ENCODE measurements around the gene PSMC6. TPM values are rescaled to one million over a fixed set of nuclear protein-coding genes. Genes with fewer than 3 reads are reported as not detected.

The PSMC6 gene
- total and polyA plus RNA-seq, 2 of the 13 experiments (the other 11 are each of a cell fraction or from before 2014, with no cell fraction given), result 90.0 to 210 TPM

GRCh38 chr14:52700701-52701172 lies 6.3 kb upstream of the PSMC6 start (continued):
- TF ChIP-seq, protein P1, sequence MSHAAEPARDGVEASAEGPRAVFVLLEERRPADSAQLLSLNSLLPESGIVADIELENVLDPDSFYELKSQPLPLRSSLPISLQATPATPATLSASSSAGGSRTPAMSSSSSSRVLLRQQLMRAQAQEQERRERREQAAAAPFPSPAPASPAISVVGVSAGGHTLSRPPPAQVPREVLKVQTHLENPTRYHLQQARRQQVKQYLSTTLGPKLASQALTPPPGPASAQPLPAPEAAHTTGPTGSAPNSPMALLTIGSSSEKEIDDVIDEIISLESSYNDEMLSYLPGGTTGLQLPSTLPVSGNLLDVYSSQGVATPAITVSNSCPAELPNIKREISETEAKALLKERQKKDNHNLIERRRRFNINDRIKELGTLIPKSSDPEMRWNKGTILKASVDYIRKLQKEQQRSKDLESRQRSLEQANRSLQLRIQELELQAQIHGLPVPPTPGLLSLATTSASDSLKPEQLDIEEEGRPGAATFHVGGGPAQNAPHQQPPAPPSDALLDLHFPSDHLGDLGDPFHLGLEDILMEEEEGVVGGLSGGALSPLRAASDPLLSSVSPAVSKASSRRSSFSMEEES (CRISPR knock-in tag; IDR thresholded peaks at IDR 0.05), result no peak
- TF ChIP-seq NFIC (IDR thresholded peaks at IDR 0.05; ENCODE audit: low read length), result peak; percentile 70
- TF ChIP-seq HDAC2 (CRISPR knock-in tag; IDR thresholded peaks at IDR 0.05), result peak; percentile 49; the same call in 1 of the 2 replicates
- TF ChIP-seq ASH2L (IDR thresholded peaks at IDR 0.05; ENCODE audit: insufficient read length, low read depth, low read length), result peak; percentile 79
- no peak for TF ChIP-seq ARNTL (CRISPR knock-in tag; IDR thresholded peaks at IDR 0.05)
- no peak for TF ChIP-seq ZNF546 (CRISPR knock-in tag; conservative IDR thresholded peaks at IDR 0.05)
- peak; percentile 21; the same call in 1 of the 2 replicates for TF ChIP-seq SOX5 (CRISPR knock-in tag; IDR thresholded peaks at IDR 0.05; ENCODE audit: borderline replicate concordance)
- TF ChIP-seq SETDB1 (CRISPR knock-in tag; IDR thresholded peaks at IDR 0.05; ENCODE audit: borderline replicate concordance), result no peak
- TF ChIP-seq ZNF230 (CRISPR knock-in tag; IDR thresholded peaks at IDR 0.05), result no peak
- TF ChIP-seq NCOA2 (CRISPR knock-in tag; IDR thresholded peaks at IDR 0.05), result peak; percentile 35; the same call in 1 of the 2 replicates
- TF ChIP-seq THAP11 (CRISPR knock-in tag; IDR thresholded peaks at IDR 0.05), result no peak
- peak; percentile 70; the same call in 1 of the 2 replicates for TF ChIP-seq EHMT2 (IDR thresholded peaks at IDR 0.05; ENCODE audit: borderline replicate concordance, low read depth, low read length)
- peak; percentile 53 for TF ChIP-seq CREM (IDR thresholded peaks at IDR 0.05)
- no peak for TF ChIP-seq CREM (CRISPR knock-in tag; IDR thresholded peaks at IDR 0.05)
- peak; percentile 17; the same call in 1 of the 2 replicates for TF ChIP-seq ZSCAN9 (CRISPR knock-in tag; IDR thresholded peaks at IDR 0.05; ENCODE audit: borderline replicate concordance)
- TF ChIP-seq SP140L (CRISPR knock-in tag; IDR thresholded peaks at IDR 0.05; ENCODE audit: borderline replicate concordance), result 0 out of 2 replicates have a peak, but pooled peaks have one; percentile 21
- TF ChIP-seq ZNF441 (CRISPR knock-in tag; IDR thresholded peaks at IDR 0.05; ENCODE audit: borderline replicate concordance), result no peak
- no peak for TF ChIP-seq ZNF557 (CRISPR knock-in tag; IDR thresholded peaks at IDR 0.05)
- TF ChIP-seq FOXA1 (IDR thresholded peaks at IDR 0.05), result no peak
- peak; percentile 48; the same call in 1 of the 2 replicates for TF ChIP-seq FOXA1 (CRISPR knock-in tag; IDR thresholded peaks at IDR 0.05)
- TF ChIP-seq CEBPG (CRISPR knock-in tag; IDR thresholded peaks at IDR 0.05), result peak; percentile 28; the same call in 1 of the 2 replicates
- no peak for TF ChIP-seq ZNF589 (CRISPR knock-in tag; conservative IDR thresholded peaks at IDR 0.05)
- TF ChIP-seq SATB2 (CRISPR knock-in tag; IDR thresholded peaks at IDR 0.05), result 0 out of 2 replicates have a peak, but pooled peaks have one; percentile 30
- TF ChIP-seq, protein P2, sequence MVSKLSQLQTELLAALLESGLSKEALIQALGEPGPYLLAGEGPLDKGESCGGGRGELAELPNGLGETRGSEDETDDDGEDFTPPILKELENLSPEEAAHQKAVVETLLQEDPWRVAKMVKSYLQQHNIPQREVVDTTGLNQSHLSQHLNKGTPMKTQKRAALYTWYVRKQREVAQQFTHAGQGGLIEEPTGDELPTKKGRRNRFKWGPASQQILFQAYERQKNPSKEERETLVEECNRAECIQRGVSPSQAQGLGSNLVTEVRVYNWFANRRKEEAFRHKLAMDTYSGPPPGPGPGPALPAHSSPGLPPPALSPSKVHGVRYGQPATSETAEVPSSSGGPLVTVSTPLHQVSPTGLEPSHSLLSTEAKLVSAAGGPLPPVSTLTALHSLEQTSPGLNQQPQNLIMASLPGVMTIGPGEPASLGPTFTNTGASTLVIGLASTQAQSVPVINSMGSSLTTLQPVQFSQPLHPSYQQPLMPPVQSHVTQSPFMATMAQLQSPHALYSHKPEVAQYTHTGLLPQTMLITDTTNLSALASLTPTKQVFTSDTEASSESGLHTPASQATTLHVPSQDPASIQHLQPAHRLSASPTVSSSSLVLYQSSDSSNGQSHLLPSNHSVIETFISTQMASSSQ (IDR thresholded peaks at IDR 0.05; ENCODE audit: low read depth), result peak; percentile 89
- TF ChIP-seq, protein P2 (CRISPR knock-in tag; IDR thresholded peaks at IDR 0.05; ENCODE audit: borderline replicate concordance), result peak; percentile 58; the same call in 1 of the 2 replicates
- TF ChIP-seq DMAP1 (CRISPR knock-in tag; IDR thresholded peaks at IDR 0.05), result peak; percentile 27; the same call in 1 of the 2 replicates
- peak; percentile 54; the same call in 1 of the 2 replicates for TF ChIP-seq ZNF652 (CRISPR knock-in tag; IDR thresholded peaks at IDR 0.05; ENCODE audit: borderline replicate concordance, low read depth)
- TF ChIP-seq MAF1 (CRISPR knock-in tag; IDR thresholded peaks at IDR 0.05; ENCODE audit: borderline replicate concordance), result no peak

Measured in HepG2 (cell line).